ENCODE data around the gene SSU72. TPM values are rescaled to one million over a fixed set of nuclear protein-coding genes. Genes with fewer than 3 reads are reported as not detected.
"Not testable (repeated sequence)": the region's sequence is repeated elsewhere in the genome, so short reads cannot be mapped to it uniquely, and the experiment has no call there.

The SSU72 gene
- total RNA-seq, 4 donors from 2014 or later = 98.4 to 125 (median 124) TPM

GRCh38 chr1:1517973-1518620 lies 56.6 kb downstream of the SSU72 start:
- WGBS, 2 donors = 91 to 94% methylated on average over 6 to 11 of the region's 28 CpGs
- TF ChIP-seq CTCF (IDR thresholded peaks at IDR 0.05) (no peak), POLR2A (IDR thresholded peaks at IDR 0.05) (no peak)
- Histone ChIP-seq H3K4me3 (no peak overlapping the region), H3K4me1 (peaks cover 0 to 11% (median 3%) of the 10 kb centered on the region in 3 donors), H3K36me3 (peaks cover 19 to 75% (median 20%) of the 10 kb centered on the region in 3 donors), H3K27ac (no peak overlapping the region), H3K27me3 (no peaks in the 10 kb centered on the region), H3K9me3 (no peaks in the 10 kb centered on the region)
- intact Hi-C loops (cut with DNase I) = loop anchor here (10.0 kb wide), 1 partner anchor 133 kb away; no protein-coding TSS in a partner anchor
- DNase-seq = no peak

GRCh38 chr1:1516923-1517322 lies 57.7 kb downstream of the SSU72 start:
- not testable (repeated sequence) for H3K27me3 ChIP-seq, H3K9me3 ChIP-seq, H3K27ac ChIP-seq, DNase-seq, H3K4me3 ChIP-seq
- intact Hi-C loops (cut with DNase I) = loop anchor here (10.0 kb wide), 1 partner anchor 132 kb away; no protein-coding TSS in a partner anchor
- 80 to 96% methylated on average over 1 to 9 of the region's 14 CpGs for WGBS, 2 donors
- Histone ChIP-seq H3K4me1 (peaks cover 0 to 11% (median 3%) of the 10 kb centered on the region in 3 donors), H3K36me3 (peaks cover 19 to 63% (median 20%) of the 10 kb centered on the region in 3 donors)

GRCh38 chr1:1514376-1514775 lies 60.3 kb downstream of the SSU72 start:
- H3K4me1 ChIP-seq = peaks cover 5 to 21% (median 10%) of the 10 kb centered on the region in 3 donors
- not testable (repeated sequence) for H3K4me3 ChIP-seq, DNase-seq, H3K9me3 ChIP-seq, H3K27me3 ChIP-seq, H3K27ac ChIP-seq
- WGBS, 2 donors = 40 to 90% methylated on average over 1 to 2 of the region's 16 CpGs
- peaks cover 7 to 41% (median 9%) of the 10 kb centered on the region in 3 donors for H3K36me3 ChIP-seq
- intact Hi-C loops (cut with DNase I) = loop anchor here (10.0 kb wide), 1 partner anchor 130 kb away; no protein-coding TSS in a partner anchor

GRCh38 chr1:1513675-1514074 lies 61.0 kb downstream of the SSU72 start:
- H3K9me3 ChIP-seq, H3K27me3 ChIP-seq, DNase-seq, H3K4me3 ChIP-seq, H3K27ac ChIP-seq: not testable (repeated sequence)
- Histone ChIP-seq H3K36me3 (peaks cover 7 to 37% (median 9%) of the 10 kb centered on the region in 3 donors), H3K4me1 (peaks cover 5 to 21% (median 10%) of the 10 kb centered on the region in 3 donors)
- WGBS, 2 donors = 80% methylated on average over 8 of the region's 18 CpGs; no CpG with 5 or more reads in 1 of the 2 donors
- intact Hi-C loops (cut with DNase I) = loop anchor here (10.0 kb wide), 1 partner anchor 129 kb away; no protein-coding TSS in a partner anchor

- peak overlapping the region; percentile 44 to 95 (median 94) for H3K27ac ChIP-seq
- not testable (repeated sequence) for DNase-seq, H3K27me3 ChIP-seq, H3K9me3 ChIP-seq
- intact Hi-C loops (cut with DNase I) = loop anchor here (10.0 kb wide), 1 partner anchor 128 kb away; no protein-coding TSS in a partner anchor
- peaks cover 5 to 21% (median 10%) of the 10 kb centered on the region in 3 donors for H3K4me1 ChIP-seq
- peaks cover 0 to 25% (median 3%) of the 10 kb centered on the region in 3 donors for H3K36me3 ChIP-seq
- H3K4me3 ChIP-seq = peak overlapping the region; percentile 64 to 84 (median 82)
- WGBS, 2 donors = no CpG with 5 or more reads among the region's 52 CpGs
These were observed 62.2 kb downstream of the SSU72 start for GRCh38 chr1:1512425-1512824.

- H3K27ac ChIP-seq = peak within 1 kb of the TSS; percentile 90 to 95 (median 94)
- H3K4me3 ChIP-seq = peak within 1 kb of the TSS; percentile 64 to 84 (median 82)
- H3K9me3 ChIP-seq = no peaks in the 10 kb centered on the region
- H3K27me3 ChIP-seq = no peaks in the 10 kb centered on the region
- peaks cover 5 to 21% (median 10%) of the 10 kb centered on the region in 3 donors for H3K4me1 ChIP-seq
- H3K36me3 ChIP-seq = peaks cover 0 to 20% (median 0%) of the 10 kb centered on the region in 3 donors
- TF ChIP-seq CTCF (IDR thresholded peaks at IDR 0.05) (peak in 3 of 6 experiments; percentile 16 to 30 (median 21)), POLR2A (IDR thresholded peaks at IDR 0.05) (peak in 2 of 4 donors; percentile 62 to 68)
- DNase-seq = peak; percentile 65
- 0% methylated on average over 2 of the region's 99 CpGs; no CpG with 5 or more reads in 1 of the 2 donors for WGBS, 2 donors
- intact Hi-C loops (cut with DNase I) = loop anchor here (10.0 kb wide), 1 partner anchor 127 kb away; no protein-coding TSS in a partner anchor
These were observed 63.0 kb downstream of the SSU72 start, which contains the start of gene ATAD3A for GRCh38 chr1:1511533-1512285. ATAD3A (plus strand) TSS chr1:1512162; CDS start chr1:1512269, 107 bp downstream.

Data from esophagus squamous epithelium (tissue), 5 donors.